Peyer's patch (tissue), 4 donors: ENCODE data around the gene RAX2. TPM values are rescaled to one million over a fixed set of nuclear protein-coding genes. Genes with fewer than 3 reads are reported as not detected.

Experiments used
- DNase-seq, 3 donors: peaks; one replicate each; pipeline ENCODE4 v3.0.0-alpha.2; 2017 to 2019
- H3K27ac ChIP-seq, 4 donors: fragments of 200-600 bp; sonication (generic); one replicate each; pipeline ENCODE4 v1.5.1; 2016 to 2019
- H3K27me3 ChIP-seq, 2 donors: fragments of 200-600 bp; sonication (generic); one replicate each; pipeline ENCODE4 v1.5.1; 2019
- H3K36me3 ChIP-seq, 3 donors: fragments of 200-600 bp; sonication (generic); one replicate each; pipeline ENCODE4 v1.5.1; 2016 to 2019
- H3K4me1 ChIP-seq, 4 donors: fragments of 200-600 bp; sonication (generic); one replicate each; pipeline ENCODE4 v1.5.1; 2016 to 2019
- H3K4me3 ChIP-seq, 4 donors: fragments of 200-600 bp; sonication (generic); 1 replicate in 3 of 4; 2 replicates in 1 of 4; pipeline ENCODE4 v1.5.1; 2016 to 2019; ENCODE audit warnings: mild to moderate bottlenecking in 1 of 4
- H3K9me3 ChIP-seq, 4 donors: fragments of 200-600 bp; sonication (generic); one replicate each; pipeline ENCODE4 v1.5.1; 2016 to 2019; ENCODE audit warnings: mild to moderate bottlenecking in 1 of 4
- CTCF ChIP-seq, 6 experiments: fragments of 450-650 bp in 4 of 6; fragments of 200-600 bp in 2 of 6; sonication (generic) in 1 of 6; IDR thresholded peaks; one replicate each; pipeline ENCODE4 v1.5.1; 2017 to 2019; ENCODE audit warnings: antibody characterized with exemption in 6 of 6, mild to moderate bottlenecking in 3 of 6, moderate library complexity in 1 of 6
- POLR2A ChIP-seq, 2 donors: fragments of 450-650 bp; IDR thresholded peaks; one replicate each; pipeline ENCODE4 v1.5.1; 2017; ENCODE audit warnings: antibody characterized with exemption in 2 of 2, mild to moderate bottlenecking in 2 of 2, moderate library complexity in 2 of 2
- total RNA-seq, 4 donors: library from RNA; depleted of rRNA; stranded (reverse); fragments of >200 nt; gene quantifications; one replicate each; pipeline ENCODE4 v1.1.0, GENCODE V29; 2016

RAX2 gene
- total RNA-seq, 4 donors from 2014 or later, result not detected

GRCh38 chr19:3723110-3723488, 48.9 kb downstream of the RAX2 start:
- Histone ChIP-seq H3K27ac (peak overlapping the region in 2 of 4 donors; percentile 90 to 93), H3K4me1 (peaks cover 0 to 39% (median 9%) of the 10 kb centered on the region in 4 donors), H3K27me3 (peaks cover 0 to 8% of the 10 kb centered on the region in 2 donors), H3K36me3 (no peaks in the 10 kb centered on the region), H3K9me3 (no peaks in the 10 kb centered on the region), H3K4me3 (peak overlapping the region in 2 of 4 donors; percentile 72 to 75)
- no peak for TF ChIP-seq POLR2A (IDR thresholded peaks at IDR 0.05)
- no peak for TF ChIP-seq CTCF (IDR thresholded peaks at IDR 0.05)
- DNase-seq, result no peak

- Histone ChIP-seq H3K4me1 (peaks cover 0 to 40% (median 9%) of the 10 kb centered on the region in 4 donors), H3K9me3 (no peaks in the 10 kb centered on the region)
These were observed 49.5 kb downstream of the RAX2 start for GRCh38 chr19:3722443-3723109.

GRCh38 chr19:3721887-3722442, 50.1 kb downstream of the RAX2 start:
- Histone ChIP-seq H3K4me1 (peaks cover 0 to 45% (median 9%) of the 10 kb centered on the region in 4 donors), H3K9me3 (no peaks in the 10 kb centered on the region), H3K36me3 (no peaks in the 10 kb centered on the region), H3K4me3 (peak overlapping the region; percentile 42 to 75 (median 60)), H3K27me3 (peaks cover 0 to 8% of the 10 kb centered on the region in 2 donors), H3K27ac (peak overlapping the region; percentile 25 to 93 (median 86))
- TF ChIP-seq CTCF (IDR thresholded peaks at IDR 0.05), result no peak
- no peak for TF ChIP-seq POLR2A (IDR thresholded peaks at IDR 0.05)
- DNase-seq, result no peak

More at GRCh38 chr19:3722443-3723109, 49.5 kb downstream of the RAX2 start:
- peak in 2 of 3 donors; percentile 89 to 91 for DNase-seq
- H3K36me3 ChIP-seq, result no peaks in the 10 kb centered on the region
- peaks cover 0 to 8% of the 10 kb centered on the region in 2 donors for H3K27me3 ChIP-seq
- H3K27ac ChIP-seq, result peak overlapping the region in 3 of 4 donors; percentile 82 to 93 (median 90)
- H3K4me3 ChIP-seq, result peak overlapping the region; percentile 42 to 75 (median 60)
- TF ChIP-seq POLR2A (IDR thresholded peaks at IDR 0.05) (peak in 1 of 2 donors; percentile 78), CTCF (IDR thresholded peaks at IDR 0.05) (no peak)

GRCh38 chr19:3721131-3721886, 50.7 kb downstream of the RAX2 start:
- Histone ChIP-seq H3K4me1 (peaks cover 0 to 45% (median 9%) of the 10 kb centered on the region in 4 donors), H3K27ac (peak overlapping the region; percentile 25 to 93 (median 86)), H3K4me3 (peak overlapping the region; percentile 42 to 75 (median 60)), H3K27me3 (peaks cover 0 to 8% of the 10 kb centered on the region in 2 donors), H3K9me3 (no peaks in the 10 kb centered on the region), H3K36me3 (no peaks in the 10 kb centered on the region)
- peak; percentile 83 to 98 (median 97) for DNase-seq
- peak in 1 of 6 experiments; percentile 51 for TF ChIP-seq CTCF (IDR thresholded peaks at IDR 0.05)
- TF ChIP-seq POLR2A (IDR thresholded peaks at IDR 0.05), result peak; percentile 77 to 95

- peak overlapping the region in 3 of 4 donors; percentile 82 to 93 (median 90) for H3K27ac ChIP-seq
- peak in 1 of 6 experiments; percentile 13 for TF ChIP-seq CTCF (IDR thresholded peaks at IDR 0.05)
- peak; percentile 46 to 62 for TF ChIP-seq POLR2A (IDR thresholded peaks at IDR 0.05)
- H3K4me1 ChIP-seq, result peaks cover 0 to 39% (median 9%) of the 10 kb centered on the region in 4 donors
- no peaks in the 10 kb centered on the region for H3K36me3 ChIP-seq
- H3K27me3 ChIP-seq, result peaks cover 0 to 8% of the 10 kb centered on the region in 2 donors
- H3K4me3 ChIP-seq, result peak overlapping the region in 2 of 4 donors; percentile 27 to 72
- peak in 2 of 3 donors; percentile 94 for DNase-seq
- no peaks in the 10 kb centered on the region for H3K9me3 ChIP-seq
These were observed 51.6 kb downstream of the RAX2 start for GRCh38 chr19:3720349-3720917.
